Glutamatergic neuron (in vitro differentiated cells): Measurements from ENCODE around the gene NEK8. TPM values are rescaled to one million over a fixed set of nuclear protein-coding genes. Genes with fewer than 3 reads are reported as not detected.

Experiments used
- DNase-seq: peaks from one replicate; pipeline ENCODE4 v3.0.0; 2022
- H3K27ac Mint-ChIP-seq: one replicate; pipeline ENCODE4 v1.8.0; 2020; ENCODE audit warnings: mild to moderate bottlenecking, mixed read lengths, inconsistent platforms; ENCODE audit not compliant: unreplicated experiment
- H3K27me3 Mint-ChIP-seq: one replicate; pipeline ENCODE4 v1.8.0; 2020; ENCODE audit warnings: mild to moderate bottlenecking, moderate library complexity, mixed read lengths, inconsistent platforms; ENCODE audit not compliant: unreplicated experiment
- H3K36me3 Mint-ChIP-seq: one replicate; pipeline ENCODE4 v1.8.0; 2020; ENCODE audit warnings: mild to moderate bottlenecking, mixed read lengths, inconsistent platforms; ENCODE audit not compliant: unreplicated experiment
- H3K4me1 Mint-ChIP-seq: one replicate; pipeline ENCODE4 v1.8.0; 2020; ENCODE audit warnings: mild to moderate bottlenecking, low read depth, mixed read lengths, inconsistent platforms; ENCODE audit not compliant: unreplicated experiment
- H3K4me3 Mint-ChIP-seq: one replicate; pipeline ENCODE4 v1.8.0; 2020; ENCODE audit warnings: mild to moderate bottlenecking, mixed read lengths, inconsistent platforms; ENCODE audit not compliant: unreplicated experiment
- H3K9me3 Mint-ChIP-seq: one replicate; pipeline ENCODE4 v1.8.0; 2020; ENCODE audit warnings: mild to moderate bottlenecking, moderate library complexity, mixed read lengths, inconsistent platforms; ENCODE audit not compliant: unreplicated experiment
- CTCF ChIP-seq: fragments of 200-600 bp; sonication (generic); IDR thresholded peaks from one replicate; pipeline ENCODE4 v1.5.0; 2021; ENCODE audit not compliant: partially characterized antibody, unreplicated experiment
- long read RNA-seq: library from polyadenylated mRNA; unstranded; transcript quantifications from one replicate; pipeline ENCODE4 v2.0.0, GENCODE V29; 2020; ENCODE audit not compliant: unreplicated experiment
- total RNA-seq: library from RNA; stranded (reverse); fragmentation: NEBNext Ultra II Directional; extraction: Animal tissue kit (Norgen Biotek cat#: 25700); gene quantifications from one replicate; pipeline ENCODE4 v1.2.1, GENCODE V29; 2021; ENCODE audit not compliant: unreplicated experiment

NEK8 gene
- 5.9 TPM for total RNA-seq
- long read RNA-seq, partial matches to known transcripts, result 0 of 4 reads
- long read RNA-seq, other reads (novel, unspliced or antisense), result 4 of 4 reads

- Mint-ChIP-seq H3K4me3 (peak within 1 kb of the TSS; percentile 92), H3K4me1 (peaks cover 11% of the 10 kb centered on the region), H3K9me3 (peaks cover 19% of the 10 kb centered on the region), H3K27ac (peak within 1 kb of the TSS; percentile 76), H3K36me3 (peaks cover 8% of the 10 kb centered on the region), H3K27me3 (peaks cover 19% of the 10 kb centered on the region)
- peak; percentile 95 for DNase-seq
- no peak for TF ChIP-seq CTCF
Measured at GRCh38 chr17:28728364-28729200, at the start of gene NEK8. Gene NEK8, plus strand, starts transcription at chr17:28728788. Its CDS starts 26 bp downstream, at chr17:28728814.

GRCh38 chr17:28682655-28683054 lies 45.9 kb upstream of the NEK8 start:
- H3K27me3 Mint-ChIP-seq, result peaks cover 4% of the 10 kb centered on the region
- no peak for TF ChIP-seq CTCF
- no peak for DNase-seq
- no peaks in the 10 kb centered on the region for H3K36me3 Mint-ChIP-seq
- no peaks in the 10 kb centered on the region for H3K9me3 Mint-ChIP-seq
- no peak overlapping the region for H3K27ac Mint-ChIP-seq
- H3K4me3 Mint-ChIP-seq, result no peak overlapping the region
- peaks cover 13% of the 10 kb centered on the region for H3K4me1 Mint-ChIP-seq

- H3K27me3 Mint-ChIP-seq, result peaks cover 4% of the 10 kb centered on the region
- H3K4me1 Mint-ChIP-seq, result peaks cover 13% of the 10 kb centered on the region
- no peak for TF ChIP-seq CTCF
- peak overlapping the region; percentile 16 for H3K4me3 Mint-ChIP-seq
- peaks cover 14% of the 10 kb centered on the region for H3K36me3 Mint-ChIP-seq
- no peaks in the 10 kb centered on the region for H3K9me3 Mint-ChIP-seq
- DNase-seq, result no peak
- peak overlapping the region; percentile 72 for H3K27ac Mint-ChIP-seq
Measured at GRCh38 chr17:28684963-28685362, 43.6 kb upstream of the NEK8 start.

- Mint-ChIP-seq H3K27me3 (peaks cover 4% of the 10 kb centered on the region), H3K36me3 (peaks cover 17% of the 10 kb centered on the region), H3K4me1 (peaks cover 13% of the 10 kb centered on the region), H3K9me3 (no peaks in the 10 kb centered on the region), H3K27ac (peak overlapping the region; percentile 44), H3K4me3 (no peak overlapping the region)
- no peak for DNase-seq
- TF ChIP-seq CTCF, result no peak
Measured at GRCh38 chr17:28685366-28685765, 43.2 kb upstream of the NEK8 start.

- Mint-ChIP-seq H3K36me3 (peaks cover 17% of the 10 kb centered on the region), H3K27me3 (peaks cover 6% of the 10 kb centered on the region), H3K4me1 (peaks cover 13% of the 10 kb centered on the region), H3K9me3 (no peaks in the 10 kb centered on the region), H3K27ac (peak overlapping the region; percentile 95), H3K4me3 (peak overlapping the region; percentile 59)
- no peak for DNase-seq
- TF ChIP-seq CTCF, result no peak
Measured at GRCh38 chr17:28686296-28686695, 42.3 kb upstream of the NEK8 start.
